ENCODE measurements around the gene DAG1.

GRCh38 chr3:49421890-49422378 is 48.1 kb upstream of the DAG1 start:
- no peak for TF ChIP-seq EGR1 (IDR thresholded peaks at IDR 0.05; ENCODE audit: low read depth)
- TF ChIP-seq ELF1 (IDR thresholded peaks at IDR 0.05; ENCODE audit: borderline replicate concordance, low read depth): no peak
- no peak for TF ChIP-seq EZH2phosphoT487 (IDR thresholded peaks at IDR 0.05; ENCODE audit: borderline replicate concordance)
- TF ChIP-seq CTCF (IDR thresholded peaks at IDR 0.05 in 2 of 3, conservative IDR thresholded peaks at IDR 0.05 in 1 of 3; ENCODE audit: borderline replicate concordance in 1 of 3, insufficient read depth in 1 of 3, low read depth in 2 of 3, low read length in 2 of 3): no peak

All from HCT116 (cell line).